HUDEP-2 (cell line): ENCODE data around the gene SAMD4B.
A peak's percentile ranks its signal among the peaks of the same experiment; 100 is the strongest.
"Not testable (repeated sequence)": the region's sequence is repeated elsewhere in the genome, so short reads cannot be mapped to it uniquely, and the experiment has no call there.

ENCODE experiments used
- DNase-seq, 76 experiments: peaks; one replicate each; lab custom pipeline; 2025; ENCODE audit not compliant: unreplicated experiment in 76 of 76; lab: John Stamatoyannopoulos, UW

SAMD4B gene

DNA sequence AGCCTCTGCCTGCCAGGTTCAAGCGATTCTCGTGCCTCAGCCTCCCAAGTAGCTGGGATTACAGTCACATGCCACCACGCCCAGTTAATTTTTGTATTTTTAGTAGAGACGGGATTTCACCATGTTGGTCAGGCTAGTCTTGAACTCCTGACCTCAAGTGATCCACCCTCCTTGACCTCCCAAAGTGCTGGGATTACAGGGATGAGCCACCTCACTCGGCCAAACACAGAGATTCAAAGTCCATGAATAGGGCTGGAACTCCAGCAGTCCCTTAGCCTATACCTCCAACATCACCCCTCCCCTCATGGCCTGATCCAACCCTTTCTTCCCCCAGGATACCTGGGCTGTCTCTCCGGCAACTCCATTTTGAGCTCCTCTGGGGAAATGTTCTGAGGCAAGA is 9.5 kb upstream of the SAMD4B start:
- DNase-seq: not testable (repeated sequence)

DNA sequence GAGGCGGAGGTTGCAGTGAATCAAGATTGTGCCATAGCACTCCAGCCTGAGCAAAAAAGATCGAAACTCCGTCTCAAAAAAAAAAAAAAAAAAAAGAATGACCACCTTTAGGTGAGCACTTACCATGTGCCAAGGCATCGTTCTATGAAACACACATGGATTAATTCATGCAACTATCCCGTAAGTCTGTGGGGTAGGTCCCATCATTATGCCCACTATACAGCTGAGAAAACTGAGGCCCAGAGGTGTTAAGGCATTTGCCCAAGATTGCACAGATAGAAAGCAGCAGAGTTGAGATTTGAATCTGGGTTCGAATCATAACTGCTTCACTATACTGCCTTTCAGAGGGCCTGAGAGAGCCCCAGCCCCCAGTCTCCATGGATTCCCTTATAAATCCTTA is 8.7 kb upstream of the SAMD4B start:
- no peak for DNase-seq

DNA sequence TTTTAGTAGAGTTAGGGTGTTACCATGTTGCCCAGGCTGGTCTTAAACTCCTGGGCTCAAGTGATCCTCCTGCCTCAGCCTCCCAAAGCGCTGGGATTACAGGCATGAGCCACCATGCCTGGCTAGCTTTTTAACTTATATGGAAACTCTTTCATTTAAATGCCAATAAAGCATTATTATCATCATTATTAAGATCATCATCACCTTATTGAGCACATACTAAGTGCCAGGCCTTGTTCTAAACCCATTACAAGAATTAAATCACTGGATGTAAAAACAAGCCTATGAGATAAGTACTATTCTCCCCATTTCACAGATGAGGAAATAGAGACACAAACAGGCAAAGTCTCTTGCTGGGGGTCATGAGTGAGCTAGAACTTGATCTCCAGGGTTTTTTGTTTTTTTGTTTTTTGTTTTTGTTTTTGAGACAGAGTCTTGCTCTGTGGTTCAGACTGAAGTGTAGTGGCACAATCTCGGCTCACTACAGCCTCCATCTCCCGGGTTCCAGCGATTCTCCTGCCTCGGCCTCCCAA is 7.7 kb upstream of the SAMD4B start:
- DNase-seq: no peak

- DNase-seq: peak in 30 of 76 experiments; percentile 15 to 69 (median 42)
Observed at GRCh38 chr19:39335168-39335548, 7.1 kb upstream of the SAMD4B start.

GRCh38 chr19:39336483-39336882 is 5.7 kb upstream of the SAMD4B start:
- DNase-seq: no peak

DNA sequence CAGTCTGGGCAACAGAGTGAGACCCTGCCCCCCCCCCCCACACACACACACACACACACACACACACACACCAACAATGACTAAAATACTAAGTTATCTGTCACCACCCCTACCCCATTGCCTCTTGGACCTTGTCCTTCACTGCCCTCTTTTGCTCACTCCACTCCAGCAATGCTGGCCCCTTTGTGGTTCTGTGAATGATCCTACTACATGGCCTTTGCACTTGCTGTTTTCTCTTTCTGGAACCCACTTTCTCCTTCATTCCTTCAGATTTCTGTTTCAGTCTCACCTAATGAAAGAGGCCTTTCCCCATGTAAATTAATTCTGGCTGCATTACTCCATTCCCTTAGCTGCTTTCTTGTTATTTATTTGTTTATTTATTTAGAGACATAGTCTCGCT is 2.5 kb upstream of the SAMD4B start:
- no peak for DNase-seq

GRCh38 chr19:39340156-39340555 is 2.1 kb upstream of the SAMD4B start:
- DNase-seq: not testable (repeated sequence)

DNA sequence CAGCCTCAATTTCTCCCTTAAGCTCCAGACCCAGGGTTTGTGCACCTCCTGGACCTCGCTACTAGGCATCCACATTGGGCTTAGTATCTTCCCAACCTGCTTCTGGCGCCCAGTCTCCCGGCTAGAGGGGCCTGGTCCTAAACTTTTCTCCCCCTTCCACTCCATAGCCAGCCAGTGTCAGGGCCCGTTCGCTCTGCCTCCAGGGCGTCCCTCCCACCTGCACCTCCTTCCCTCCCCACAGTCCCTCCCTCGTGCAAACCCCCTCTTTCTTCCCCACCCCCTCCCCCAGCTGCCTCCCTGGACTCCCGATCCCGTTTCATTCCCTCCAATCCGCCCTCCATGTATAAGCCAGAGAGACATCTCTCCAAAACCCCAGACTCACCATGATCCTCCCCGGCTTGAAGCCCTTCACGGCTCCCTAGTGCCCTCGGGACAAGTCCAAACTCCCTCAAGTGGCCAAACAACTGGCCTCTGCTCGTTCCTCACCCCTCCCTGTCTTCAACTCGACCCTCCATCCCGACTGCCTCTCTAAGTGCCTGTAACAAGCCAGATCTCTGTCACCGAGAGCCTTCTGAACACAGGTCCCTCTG is 997 bp upstream of the SAMD4B start:
- peak in 13 of 76 experiments; percentile 22 to 68 (median 53) for DNase-seq

DNA sequence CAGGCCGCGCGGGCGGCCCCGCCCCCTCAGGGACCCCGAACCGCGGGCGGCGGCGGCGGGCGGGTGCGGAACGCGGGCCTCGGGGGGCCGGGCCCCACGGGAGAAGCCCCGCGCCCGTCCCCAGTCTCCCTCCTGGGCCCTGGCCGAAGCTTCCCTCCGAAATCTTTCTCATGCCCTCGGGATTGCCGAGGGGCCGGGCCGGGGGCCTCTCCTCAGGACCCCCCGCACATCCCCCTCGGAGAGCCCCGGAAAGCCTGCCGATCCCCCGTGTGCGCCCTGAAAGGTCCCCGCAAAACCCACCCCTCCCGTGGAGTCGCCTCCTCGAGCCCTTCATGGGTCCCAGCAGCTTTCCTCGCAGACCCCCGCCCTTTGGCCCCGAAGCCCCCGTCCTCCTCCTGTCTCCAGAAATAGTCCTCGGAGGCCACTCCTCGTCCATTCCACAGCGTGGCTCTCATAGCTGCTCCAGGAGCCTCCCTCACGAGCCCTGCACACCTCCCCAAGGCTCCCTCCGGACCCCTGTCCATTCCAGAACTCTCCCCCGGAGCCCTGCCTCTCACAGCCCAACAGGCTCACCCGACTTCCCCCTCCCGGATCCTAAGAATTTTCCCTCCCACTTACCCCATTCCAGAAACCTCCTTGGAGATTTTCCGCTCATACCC is 555 bp downstream of the SAMD4B start:
- DNase-seq: peak in 1 of 76 experiments; percentile 18

GRCh38 chr19:39345956-39346355 is 3.7 kb downstream of the SAMD4B start:
- DNase-seq: no peak

DNA sequence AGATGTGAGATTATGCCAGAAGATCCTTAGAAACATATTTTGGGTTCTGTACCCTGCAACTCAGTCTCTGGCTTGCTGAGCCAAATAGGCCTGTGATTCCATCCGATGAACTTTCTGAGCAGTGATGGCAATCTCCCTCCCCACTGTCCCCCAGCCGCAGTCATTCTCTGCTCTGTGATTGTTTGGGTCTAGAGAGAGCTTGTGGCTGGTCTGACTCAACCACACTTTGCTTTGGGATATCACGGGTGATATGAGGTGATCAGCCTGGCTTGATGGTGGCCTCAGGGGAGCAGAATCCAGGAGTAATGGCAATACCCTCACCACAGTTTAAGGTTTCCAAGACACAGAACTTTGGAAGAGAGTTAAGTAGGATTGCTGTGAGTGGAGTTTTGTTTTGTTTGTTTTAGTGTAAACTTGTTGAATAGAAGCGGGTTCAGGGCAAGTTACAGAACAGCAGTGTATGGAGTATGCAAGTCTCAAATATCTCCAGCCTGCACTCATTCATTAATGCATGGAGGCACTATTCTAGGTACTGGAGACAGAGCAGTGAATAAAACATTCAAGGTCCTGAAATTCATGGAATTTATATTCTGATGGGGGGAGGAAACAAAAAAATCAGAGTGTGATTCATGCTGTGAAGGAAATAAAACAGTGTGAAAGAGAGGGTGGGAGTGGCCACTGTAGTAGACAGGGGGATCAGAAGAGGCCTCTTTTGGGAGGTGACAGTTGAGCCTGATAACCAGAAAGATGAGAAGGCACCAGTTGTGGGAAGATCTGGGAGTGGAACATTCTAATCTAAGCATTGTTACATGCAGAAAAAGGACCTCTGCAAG is 5.3 kb downstream of the SAMD4B start:
- peak in 47 of 76 experiments; percentile 16 to 80 (median 52) for DNase-seq

- no peak for DNase-seq
Observed at GRCh38 chr19:39349326-39349725, 7.1 kb downstream of the SAMD4B start.

DNA sequence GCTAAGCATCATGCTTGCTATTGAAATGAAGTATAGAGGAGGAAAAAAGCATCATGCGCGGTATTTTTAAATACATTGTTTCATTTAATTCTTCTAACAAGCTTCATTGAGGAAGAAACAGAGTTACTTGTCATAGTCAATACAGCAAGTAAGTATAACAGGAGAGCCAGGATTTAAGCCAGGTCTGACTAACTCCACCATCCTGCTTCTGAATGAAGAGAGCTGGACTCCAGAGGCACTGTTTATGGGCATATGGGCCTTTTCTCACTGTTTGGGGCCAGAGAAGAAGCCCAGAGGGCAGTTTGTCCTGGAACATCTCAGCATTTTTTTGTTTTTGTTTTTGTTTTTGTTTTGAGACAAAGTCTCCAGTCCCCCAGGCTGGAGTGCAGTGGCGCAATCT is 7.9 kb downstream of the SAMD4B start:
- DNase-seq: no peak

DNA sequence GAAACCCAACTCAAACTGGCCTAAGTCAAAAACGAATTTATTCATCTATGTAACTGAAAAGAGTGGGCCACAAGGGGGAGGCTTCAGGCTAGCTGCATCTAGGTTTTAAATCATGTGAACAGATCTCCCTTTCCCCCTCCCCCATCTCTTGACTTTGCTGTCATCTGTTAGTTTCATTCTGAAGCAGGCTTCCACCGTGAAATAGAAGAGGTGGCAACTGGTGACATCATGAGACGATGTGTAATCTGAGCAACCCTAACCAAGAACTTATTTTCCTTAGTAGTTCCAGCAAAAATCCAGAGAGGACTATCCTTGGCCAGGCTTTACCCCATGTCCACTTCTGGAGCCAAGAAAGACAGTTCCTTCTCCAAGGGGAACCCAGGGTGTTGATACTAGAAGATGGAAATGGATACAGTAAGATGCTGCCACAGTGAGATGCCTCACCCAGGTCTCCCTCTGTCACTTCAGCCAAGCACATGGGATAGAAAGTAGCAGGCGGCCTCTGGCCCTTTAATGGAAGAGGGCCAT is 9.4 kb downstream of the SAMD4B start:
- peak in 8 of 76 experiments; percentile 16 to 47 (median 24) for DNase-seq

DNA sequence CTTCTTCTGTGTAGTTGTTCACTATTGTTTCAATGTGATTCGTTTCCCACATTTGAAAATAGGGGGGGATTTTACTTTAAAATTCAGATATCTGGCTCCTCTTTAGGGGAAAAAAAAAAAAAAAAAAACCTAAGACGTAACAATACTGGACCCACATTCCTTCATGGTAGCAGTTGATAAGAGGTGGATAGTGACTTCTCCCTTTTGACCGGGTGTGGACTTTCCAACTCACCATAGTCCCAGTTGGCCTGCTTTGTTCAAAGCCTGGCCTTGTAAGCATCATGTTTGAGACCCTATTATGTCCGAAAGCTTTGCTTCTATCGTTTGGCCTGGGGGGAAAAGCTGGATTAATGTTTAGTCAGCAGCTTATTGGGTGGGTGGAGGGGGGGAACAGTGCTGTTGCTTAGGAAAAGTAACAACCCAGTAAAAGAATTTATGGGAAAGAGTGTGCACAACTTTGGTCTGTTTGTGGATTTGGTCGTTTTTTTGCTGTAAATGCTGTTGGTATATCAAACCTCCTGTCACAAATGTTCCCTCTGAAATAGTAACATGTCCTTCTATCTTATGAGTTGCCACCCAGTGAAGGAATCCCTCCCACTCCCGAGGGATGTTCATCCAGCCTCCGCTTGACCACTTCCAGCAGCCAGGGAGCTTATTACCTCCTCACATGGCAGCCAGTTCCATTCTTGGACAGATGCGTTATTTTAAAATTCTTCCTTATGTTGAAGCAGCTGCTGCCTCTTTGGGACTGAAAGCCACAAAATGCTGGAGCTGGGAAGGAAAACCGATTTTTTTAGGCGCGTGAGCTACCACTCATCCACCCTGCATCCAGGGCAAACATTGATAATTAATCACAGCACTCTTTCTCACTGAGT is 10.4 kb downstream of the SAMD4B start:
- peak in 6 of 76 experiments; percentile 7 to 39 (median 18) for DNase-seq

DNA sequence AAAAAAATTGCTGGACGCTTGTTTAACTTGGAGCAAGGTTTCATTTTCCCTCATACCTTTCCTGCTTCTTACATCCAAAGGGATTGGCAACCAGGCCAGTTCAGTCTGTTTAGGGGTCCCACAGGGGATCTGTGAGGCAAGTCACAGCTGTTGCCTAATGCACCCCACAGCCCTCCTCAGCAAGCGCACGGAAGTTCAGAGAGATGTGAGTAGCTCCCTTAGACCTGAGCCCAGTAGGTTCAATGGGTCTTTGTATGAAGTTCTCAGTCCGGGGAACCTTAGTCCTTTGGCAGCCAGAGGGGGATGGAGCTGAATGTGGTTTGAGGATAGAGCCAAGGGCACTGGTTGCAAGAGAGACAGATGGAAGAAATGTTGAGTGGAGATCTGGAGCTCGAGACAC is 13.0 kb downstream of the SAMD4B start:
- DNase-seq: no peak

DNA sequence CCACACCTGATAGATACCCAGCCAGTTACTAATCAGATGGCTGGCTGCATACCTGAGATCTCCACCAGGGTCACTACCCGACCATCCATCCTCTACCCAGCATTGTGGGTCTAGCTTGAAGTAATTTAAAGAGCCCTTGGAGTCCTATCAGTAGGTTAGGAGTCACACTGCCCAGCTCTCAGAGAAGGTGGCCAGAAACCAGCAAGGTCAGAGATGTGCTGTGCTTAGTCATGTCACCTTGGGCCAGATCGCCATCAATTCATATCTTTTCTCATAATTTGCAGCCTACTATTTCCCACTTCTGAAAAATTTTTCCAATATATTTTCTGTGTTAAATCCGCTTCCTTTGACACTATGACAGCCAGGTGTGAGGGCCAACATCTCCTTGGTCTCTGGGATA is 13.9 kb downstream of the SAMD4B start:
- DNase-seq: peak in 2 of 76 experiments; percentile 26 to 27

DNA sequence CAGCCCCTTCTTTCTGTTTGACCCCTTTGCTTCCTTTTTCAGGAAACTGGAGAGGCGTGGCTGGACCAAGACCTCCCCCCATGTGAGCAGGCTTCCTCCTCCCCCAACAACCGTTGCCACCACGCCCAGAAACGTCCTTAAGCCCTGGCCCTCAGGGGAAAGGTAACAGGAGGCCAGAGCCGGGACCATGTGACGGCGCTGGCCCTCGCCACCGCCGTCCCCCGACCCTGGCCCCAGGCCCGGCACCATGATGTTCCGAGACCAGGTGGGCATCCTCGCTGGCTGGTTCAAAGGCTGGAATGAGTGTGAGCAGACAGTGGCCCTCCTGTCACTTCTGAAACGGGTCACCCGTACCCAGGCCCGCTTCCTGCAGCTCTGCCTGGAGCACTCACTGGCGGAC is 14.4 kb downstream of the SAMD4B start:
- DNase-seq: peak in 54 of 76 experiments; percentile 16 to 80 (median 50)

DNA sequence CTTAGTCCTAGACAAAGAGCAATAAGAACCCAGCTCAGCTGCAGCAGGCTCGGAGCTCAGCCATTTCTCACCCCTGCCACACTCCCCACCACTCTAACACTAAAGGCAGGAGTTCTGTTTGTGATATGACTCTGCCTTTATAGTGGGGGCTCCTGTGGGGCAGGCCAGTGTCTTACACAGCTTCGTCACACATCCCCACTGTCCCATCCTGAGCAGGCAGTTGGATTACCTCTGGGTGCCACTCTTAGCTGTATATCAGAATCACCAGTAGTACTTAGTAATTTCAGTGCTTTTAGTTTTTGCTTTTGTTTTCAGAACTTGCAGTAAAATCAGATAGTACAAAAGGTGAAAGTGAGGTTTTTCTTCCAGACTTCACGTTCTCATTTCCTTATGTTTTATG is 16.8 kb downstream of the SAMD4B start:
- DNase-seq: no peak

DNA sequence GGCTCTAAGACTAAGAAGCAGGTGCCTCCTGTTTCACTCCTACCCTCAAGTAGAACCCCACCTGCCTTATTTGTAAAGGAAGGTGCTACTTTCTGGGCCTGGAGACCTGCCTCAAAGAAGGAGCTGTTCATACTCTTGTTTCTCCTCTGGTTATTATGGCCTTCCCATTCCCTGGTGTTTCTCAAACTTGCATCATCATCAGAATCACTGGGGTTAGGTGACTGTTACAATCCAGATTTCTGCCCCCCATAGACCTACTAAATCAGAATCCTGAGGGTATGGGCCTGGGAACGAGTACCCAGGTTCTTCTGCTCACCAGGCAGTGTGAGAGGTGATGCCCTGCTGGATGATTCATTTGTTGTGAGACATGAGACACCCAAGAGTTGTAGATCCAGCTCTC is 18.4 kb downstream of the SAMD4B start:
- no peak for DNase-seq
